GM12878 (cell line): ENCODE results near the gene TASOR2. TPM values are rescaled to one million over a fixed set of nuclear protein-coding genes. Genes with fewer than 3 reads are reported as not detected.

Source experiments
- ATAC-seq: fragments of 200-7000 bp; cut with Tn5 transposase; 3 replicates; pipeline ENCODE4 v1.9.1; 2020; ENCODE audit warnings: mild to moderate bottlenecking, moderate library complexity
- BruUV-seq: library from RNA; stranded (reverse); fragments of 400-500 nt; replicated peaks from 2 replicates; lab custom pipeline; 2021; lab: Mats Ljungman, UMichigan
- CTCF ChIA-PET: fragments of 300-600 bp; sonication (Branson Sonifier 250); formaldehyde crosslinking; extraction: SDS; loops from one replicate; lab custom pipeline; 2021; ENCODE audit warnings: inconsistent platforms; lab: Yijun Ruan, JAX
- POLR2A ChIA-PET: fragments of 350-600 bp; formaldehyde crosslinking; extraction: SDS; loops from one replicate; lab custom pipeline; 2021; ENCODE audit warnings: inconsistent platforms; lab: Charles Lee
- RAD21 ChIA-PET: fragments of 300-600 bp; sonication (Branson Sonifier 250); formaldehyde crosslinking; loops from one replicate; lab custom pipeline; 2023; ENCODE audit warnings: antibody characterized with exemption; ENCODE audit not compliant: unreplicated experiment; lab: Charles Lee
- SMC1A ChIA-PET: fragments of 300-600 bp; sonication (Branson Sonifier 250); formaldehyde crosslinking; loops from one replicate; lab custom pipeline; 2023; ENCODE audit not compliant: unreplicated experiment, uncharacterized antibody; lab: Charles Lee
- DNase-seq: peaks from one replicate; pipeline ENCODE4 v3.0.0-alpha.2; 2011; ENCODE audit warnings: low read depth, low spot score
- FAIRE-seq: peaks from 3 replicates; lab custom pipeline; 2011; peaks lifted over from hg19 to GRCh38; lab: Jason Lieb, UNC
- H2AFZ ChIP-seq: 2 replicates; pipeline ENCODE4 v1.6.0; 2011; ENCODE audit warnings: low read depth, low read length, control low read depth; ENCODE audit not compliant: control insufficient read depth
- H3K27ac ChIP-seq: 2 replicates; pipeline ENCODE4 v1.5.1; 2011; ENCODE audit warnings: control low read depth; ENCODE audit not compliant: control insufficient read depth, insufficient read depth
- H3K27me3 ChIP-seq, 2 experiments: replicated peaks in 1 of 2; 2 replicates each; pipeline versions ENCODE4 v1.6.0 to v1.6.1; 2011; ENCODE audit warnings: low read length in 1 of 2; ENCODE audit not compliant: control insufficient read depth in 2 of 2, insufficient read depth in 2 of 2
- H3K36me3 ChIP-seq, 2 experiments: 2 replicates each; pipeline ENCODE4 v1.5.1; 2011; ENCODE audit warnings: low read length in 1 of 2; ENCODE audit not compliant: control insufficient read depth in 2 of 2, insufficient read depth in 2 of 2
- H3K4me1 ChIP-seq: 2 replicates; pipeline ENCODE4 v1.6.1; 2011; ENCODE audit warnings: mild to moderate bottlenecking, low read length, moderate library complexity, mixed read lengths; ENCODE audit not compliant: control insufficient read depth, insufficient read depth
- H3K4me2 ChIP-seq: 2 replicates; pipeline ENCODE4 v1.6.0; 2011; ENCODE audit warnings: control low read depth; ENCODE audit not compliant: control insufficient read depth, insufficient read depth
- H3K4me3 ChIP-seq: fragments of 200-600 bp; sonication (generic); 2 replicates; pipeline ENCODE4 v1.5.1; 2016
- H3K79me2 ChIP-seq: 2 replicates; pipeline ENCODE4 v1.6.0; 2011; ENCODE audit warnings: low read length; ENCODE audit not compliant: control insufficient read depth, insufficient read depth
- H3K9ac ChIP-seq: 2 replicates; pipeline ENCODE4 v1.8.0; 2011; ENCODE audit warnings: low read length, control low read depth, mixed read lengths; ENCODE audit not compliant: control insufficient read depth, insufficient read depth
- H3K9me3 ChIP-seq: replicated peaks from 3 replicates; pipeline ENCODE4 v1.5.1; 2011; ENCODE audit warnings: mild to moderate bottlenecking, low read length; ENCODE audit not compliant: control insufficient read depth, insufficient read depth
- H4K20me1 ChIP-seq: 2 replicates; pipeline ENCODE4 v1.6.0; 2011; ENCODE audit not compliant: control insufficient read depth, insufficient read depth
- MXI1 ChIP-seq: fragments of 150-350 bp; IDR thresholded peaks from 2 replicates; pipeline ENCODE4 v1.6.1; 2011; ENCODE audit warnings: low read depth, mild to moderate bottlenecking, inconsistent platforms, low read length, improper control_type of control experiment
- NR2C1 ChIP-seq: fragments of 450-650 bp; IDR thresholded peaks from 2 replicates; pipeline ENCODE4 v1.6.1; 2017; ENCODE audit warnings: antibody characterized with exemption, mild to moderate bottlenecking, moderate library complexity
- NR2F1 ChIP-seq: fragments of 450-650 bp; conservative IDR thresholded peaks from 2 replicates; pipeline ENCODE4 v1.6.1; 2017; ENCODE audit warnings: mild to moderate bottlenecking
- SPI1 ChIP-seq: IDR thresholded peaks from 2 replicates; pipeline ENCODE4 v1.6.1; 2011; ENCODE audit warnings: low read depth, mild to moderate bottlenecking, low read length, moderate library complexity, borderline replicate concordance; ENCODE audit not compliant: insufficient read depth
- WGBS: methylation state at CpG from one replicate; pipeline ENCODE4 v1.1.6; 2016; ENCODE audit warnings: low lambda C conversion rate; ENCODE audit not compliant: insufficient replicate concordance, insufficient coverage; ENCODE audit errors: missing lambda C conversion rate; 5-methylcytosine and 5-hydroxymethylcytosine counted together
- in situ Hi-C: fragments of 300-500 bp; cut with MboI; formaldehyde crosslinking; loops from 9 replicates; pipeline ENCODE4 v1.14.3; 2018; ENCODE audit warnings: mixed read lengths
- intact Hi-C: fragments of 100-400 bp; cut with micrococcal nuclease; formaldehyde crosslinking; loops from one replicate; pipeline ENCODE4 v1.14.2; 2022; ENCODE audit not compliant: unreplicated experiment
- polyA plus RNA-seq, 11 experiments: library from polyadenylated mRNA; depleted of rRNA in 4 of 11; unstranded in 6 of 11; stranded (reverse) in 5 of 11; fragments of >200 nt; fragmentation: Nextera tagmentation in 4 of 11; fragmentation: Illumina TruSeq in 1 of 11; extraction: Ambion mirVana in 4 of 11; extraction: Trizol in 1 of 11; gene quantifications; 1 replicate in 1 of 11; 2 replicates in 10 of 11; pipeline versions ENCODE4 v1.2.1 to v1.2.3, GENCODE V29; 2011 to 2016; ENCODE audit warnings: inconsistent platforms in 2 of 11, missing spikeins in 2 of 11, low read depth in 1 of 11
- total RNA-seq, 4 experiments: library from RNA; depleted of rRNA in 3 of 4; stranded (reverse); fragments of >200 nt in 3 of 4; fragmentation: Illumina TruSeq in 1 of 4; extraction: Trizol in 1 of 4; gene quantifications; 2 replicates each; pipeline versions ENCODE4 v1.2.1 to v1.2.3, GENCODE V29; 2013 to 2021
- TF ChIP-seq, protein P1 (sequence below): fragments of 450-650 bp; formaldehyde crosslinking; IDR thresholded peaks from 2 replicates; pipeline ENCODE4 v1.5.0; 2022; ENCODE audit warnings: mild to moderate bottlenecking, missing genetic modification characterization
- TF ChIP-seq, protein P2 (sequence below): fragments of 450-650 bp; IDR thresholded peaks from 2 replicates; pipeline ENCODE4 v1.6.1; 2017; ENCODE audit warnings: mild to moderate bottlenecking
- TF ChIP-seq, protein P3 (sequence below): IDR thresholded peaks from 2 replicates; pipeline ENCODE4 v1.6.1; 2011; ENCODE audit warnings: borderline replicate concordance, low read depth, mild to moderate bottlenecking, moderate library complexity, low read length; ENCODE audit not compliant: insufficient read depth, poor library complexity, severe bottlenecking

Gene TASOR2
- total and polyA plus RNA-seq, 10 of the 15 experiments (the other 5 are each of a cell fraction or from before 2014, with no cell fraction given), result 8.2 to 54.7 (median 31.0) TPM

DNA sequence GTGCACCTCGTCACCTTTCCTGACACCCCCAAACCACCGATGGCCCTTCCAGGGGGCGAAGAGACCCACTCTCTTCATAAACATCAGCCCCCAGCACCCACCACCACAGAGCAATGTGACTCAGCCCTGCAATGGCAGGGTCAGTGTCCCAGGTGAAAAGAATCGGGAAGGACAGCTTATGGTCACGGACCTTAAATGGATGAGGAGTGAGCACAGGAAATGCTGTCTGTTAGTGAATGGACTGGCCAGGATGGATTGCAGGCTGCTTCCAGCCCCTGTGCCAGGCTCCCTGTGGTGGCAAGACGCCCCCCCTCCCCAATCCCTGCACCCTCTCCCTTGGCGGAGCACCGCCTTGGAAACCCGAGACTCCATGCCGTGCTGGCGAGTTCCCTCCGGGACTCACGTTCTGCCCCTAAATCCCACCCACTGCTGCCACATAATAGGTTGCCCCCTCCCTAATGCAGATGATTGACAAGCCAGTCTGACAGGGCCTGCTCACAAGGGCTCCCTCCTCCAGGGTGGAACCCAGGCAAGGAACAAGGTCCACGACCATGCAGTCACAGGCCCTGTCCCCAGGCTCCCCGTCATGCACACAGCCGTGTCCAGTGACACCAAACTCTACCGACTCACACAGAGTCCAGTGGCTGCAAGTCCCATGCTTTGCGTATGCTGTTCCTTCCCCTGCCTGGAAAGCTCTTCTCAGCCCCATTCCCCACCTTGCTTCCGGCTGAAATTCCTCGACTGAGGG is 25.6 kb upstream of the TASOR2 start (continued):
- TF ChIP-seq, protein P1, sequence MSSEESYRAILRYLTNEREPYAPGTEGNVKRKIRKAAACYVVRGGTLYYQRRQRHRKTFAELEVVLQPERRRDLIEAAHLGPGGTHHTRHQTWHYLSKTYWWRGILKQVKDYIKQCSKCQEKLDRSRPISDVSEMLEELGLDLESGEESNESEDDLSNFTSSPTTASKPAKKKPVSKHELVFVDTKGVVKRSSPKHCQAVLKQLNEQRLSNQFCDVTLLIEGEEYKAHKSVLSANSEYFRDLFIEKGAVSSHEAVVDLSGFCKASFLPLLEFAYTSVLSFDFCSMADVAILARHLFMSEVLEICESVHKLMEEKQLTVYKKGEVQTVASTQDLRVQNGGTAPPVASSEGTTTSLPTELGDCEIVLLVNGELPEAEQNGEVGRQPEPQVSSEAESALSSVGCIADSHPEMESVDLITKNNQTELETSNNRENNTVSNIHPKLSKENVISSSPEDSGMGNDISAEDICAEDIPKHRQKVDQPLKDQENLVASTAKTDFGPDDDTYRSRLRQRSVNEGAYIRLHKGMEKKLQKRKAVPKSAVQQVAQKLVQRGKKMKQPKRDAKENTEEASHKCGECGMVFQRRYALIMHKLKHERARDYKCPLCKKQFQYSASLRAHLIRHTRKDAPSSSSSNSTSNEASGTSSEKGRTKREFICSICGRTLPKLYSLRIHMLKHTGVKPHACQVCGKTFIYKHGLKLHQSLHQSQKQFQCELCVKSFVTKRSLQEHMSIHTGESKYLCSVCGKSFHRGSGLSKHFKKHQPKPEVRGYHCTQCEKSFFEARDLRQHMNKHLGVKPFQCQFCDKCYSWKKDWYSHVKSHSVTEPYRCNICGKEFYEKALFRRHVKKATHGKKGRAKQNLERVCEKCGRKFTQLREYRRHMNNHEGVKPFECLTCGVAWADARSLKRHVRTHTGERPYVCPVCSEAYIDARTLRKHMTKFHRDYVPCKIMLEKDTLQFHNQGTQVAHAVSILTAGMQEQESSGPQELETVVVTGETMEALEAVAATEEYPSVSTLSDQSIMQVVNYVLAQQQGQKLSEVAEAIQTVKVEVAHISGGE (CRISPR knock-in tag), result no peak
- TF ChIP-seq, all 136 proteins: peak for 0

DNA sequence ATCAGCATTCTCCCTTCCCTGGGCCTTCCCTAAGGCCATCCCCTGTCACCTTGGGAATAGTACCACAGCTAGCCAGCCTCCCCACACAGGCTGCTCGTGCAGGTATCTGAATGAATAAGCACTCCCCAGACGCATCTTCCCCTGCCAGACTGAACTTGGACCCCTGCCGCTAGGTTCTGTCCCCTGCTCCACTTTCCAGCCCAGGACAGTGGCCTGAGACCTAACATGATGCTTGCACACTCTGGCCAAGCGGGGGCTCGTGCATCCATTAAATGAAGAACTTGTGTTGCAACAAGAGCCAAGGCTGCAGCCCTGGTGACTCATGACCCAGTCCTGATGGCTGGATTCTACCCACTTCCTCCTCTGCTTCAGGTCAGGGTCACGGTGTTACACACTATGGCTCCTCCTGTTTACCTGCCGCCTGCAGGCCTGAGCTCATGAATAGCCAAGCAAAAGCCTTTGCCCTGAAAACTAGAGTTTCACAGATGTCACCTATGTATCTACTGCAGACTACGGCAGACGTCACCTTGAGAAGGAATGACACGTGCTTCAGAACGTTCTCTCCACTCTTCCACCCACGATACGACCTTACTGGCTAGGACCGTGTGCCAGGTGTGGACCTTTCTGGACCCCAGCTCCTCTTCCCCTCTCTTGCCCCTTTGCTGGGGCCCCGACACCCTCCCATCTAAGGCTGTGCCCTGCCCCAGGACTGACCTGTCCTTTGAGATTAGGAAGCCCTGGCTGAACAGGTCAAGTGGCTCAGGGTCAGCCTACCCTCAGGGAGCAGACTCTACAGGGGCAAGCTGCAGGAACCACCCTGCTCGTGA is 24.7 kb upstream of the TASOR2 start:
- TF ChIP-seq, protein P2, sequence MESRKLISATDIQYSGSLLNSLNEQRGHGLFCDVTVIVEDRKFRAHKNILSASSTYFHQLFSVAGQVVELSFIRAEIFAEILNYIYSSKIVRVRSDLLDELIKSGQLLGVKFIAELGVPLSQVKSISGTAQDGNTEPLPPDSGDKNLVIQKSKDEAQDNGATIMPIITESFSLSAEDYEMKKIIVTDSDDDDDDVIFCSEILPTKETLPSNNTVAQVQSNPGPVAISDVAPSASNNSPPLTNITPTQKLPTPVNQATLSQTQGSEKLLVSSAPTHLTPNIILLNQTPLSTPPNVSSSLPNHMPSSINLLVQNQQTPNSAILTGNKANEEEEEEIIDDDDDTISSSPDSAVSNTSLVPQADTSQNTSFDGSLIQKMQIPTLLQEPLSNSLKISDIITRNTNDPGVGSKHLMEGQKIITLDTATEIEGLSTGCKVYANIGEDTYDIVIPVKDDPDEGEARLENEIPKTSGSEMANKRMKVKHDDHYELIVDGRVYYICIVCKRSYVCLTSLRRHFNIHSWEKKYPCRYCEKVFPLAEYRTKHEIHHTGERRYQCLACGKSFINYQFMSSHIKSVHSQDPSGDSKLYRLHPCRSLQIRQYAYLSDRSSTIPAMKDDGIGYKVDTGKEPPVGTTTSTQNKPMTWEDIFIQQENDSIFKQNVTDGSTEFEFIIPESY, result no peak
- TF ChIP-seq SPI1, result peak; percentile 63; the same call in 1 of the 2 replicates
- TF ChIP-seq MXI1, result no peak
- 0 out of 2 replicates have a peak, but pooled peaks have one; percentile 17 for TF ChIP-seq NR2F1
- no peak for TF ChIP-seq NR2C1
- TF ChIP-seq, protein P3, sequence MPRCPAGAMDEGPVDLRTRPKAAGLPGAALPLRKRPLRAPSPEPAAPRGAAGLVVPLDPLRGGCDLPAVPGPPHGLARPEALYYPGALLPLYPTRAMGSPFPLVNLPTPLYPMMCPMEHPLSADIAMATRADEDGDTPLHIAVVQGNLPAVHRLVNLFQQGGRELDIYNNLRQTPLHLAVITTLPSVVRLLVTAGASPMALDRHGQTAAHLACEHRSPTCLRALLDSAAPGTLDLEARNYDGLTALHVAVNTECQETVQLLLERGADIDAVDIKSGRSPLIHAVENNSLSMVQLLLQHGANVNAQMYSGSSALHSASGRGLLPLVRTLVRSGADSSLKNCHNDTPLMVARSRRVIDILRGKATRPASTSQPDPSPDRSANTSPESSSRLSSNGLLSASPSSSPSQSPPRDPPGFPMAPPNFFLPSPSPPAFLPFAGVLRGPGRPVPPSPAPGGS, result no peak
- Histone ChIP-seq H3K36me3 (no peaks in the 10 kb centered on the region), H3K79me2 (no peaks in the 10 kb centered on the region), H3K27me3 (peaks cover 0 to 1% of the 10 kb centered on the region in 2 experiments; a peak in 2 of 4 replicates), H3K4me2 (0 out of 2 replicates have a peak overlapping the region, but pooled peaks have one; percentile 14), H4K20me1 (no peaks in the 10 kb centered on the region), H2AFZ (no peak overlapping the region), H3K27ac (no peak overlapping the region), H3K9me3 (no peaks in the 10 kb centered on the region; the same call in 2 of the 3 replicates), H3K4me1 (peaks cover 9% of the 10 kb centered on the region), H3K9ac (no peak overlapping the region), H3K4me3 (no peak overlapping the region)
- ChIA-PET POLR2A (no interaction called here), RAD21 (no interaction called here), SMC1A (no interaction called here), CTCF (interaction anchor here (0.8 kb wide), 1 partner anchor 37 kb away, joined by 3 read pairs; no protein-coding TSS in a partner anchor)
- BruUV-seq, result no TSS peak
- WGBS, result 27% methylated on average over 16 of the region's 16 CpGs
- FAIRE-seq (peak; percentile 87), DNase-seq (no peak), ATAC-seq (peak; percentile 74)
- intact Hi-C loops, result no loop called here
- in situ Hi-C loops, result no loop called here
